Bronchial epithelial cell (primary cell): ENCODE results near the gene TRIM56. TPM values are rescaled to one million over a fixed set of nuclear protein-coding genes. Genes with fewer than 3 reads are reported as not detected.

Experiments used
- DNase-seq: peaks from one replicate; pipeline ENCODE4 v3.0.0-alpha.2; 2010; ENCODE audit warnings: low read depth
- FAIRE-seq: peaks from 2 replicates; lab custom pipeline; 2011; peaks lifted over from hg19 to GRCh38; lab: Jason Lieb, UNC
- H3K27me3 ChIP-seq: 2 replicates; pipeline ENCODE4 v1.5.1; 2011; ENCODE audit warnings: low read length; ENCODE audit not compliant: control insufficient read depth, insufficient read depth
- H3K36me3 ChIP-seq: 2 replicates; pipeline ENCODE4 v1.5.1; 2011; ENCODE audit warnings: low read length; ENCODE audit not compliant: control insufficient read depth, insufficient read depth
- H3K4me3 ChIP-seq: 2 replicates; pipeline ENCODE4 v1.5.1; 2011; ENCODE audit warnings: mild to moderate bottlenecking, low read depth, low read length, control low read depth
- total RNA-seq: library from RNA; depleted of rRNA; stranded (reverse); fragments of >200 nt; gene quantifications from 2 replicates; pipeline ENCODE4 v1.2.1, GENCODE V29; 2014
- TF ChIP-seq, protein P1 (sequence below): IDR thresholded peaks from 2 replicates; pipeline ENCODE4 v1.5.1; 2011; ENCODE audit warnings: mild to moderate bottlenecking, moderate library complexity, low read length, control low read depth, inconsistent platforms; ENCODE audit not compliant: insufficient read depth, severe bottlenecking

Gene TRIM56
- total RNA-seq, 1 donor from 2014 or later = 6.6 TPM

DNA sequence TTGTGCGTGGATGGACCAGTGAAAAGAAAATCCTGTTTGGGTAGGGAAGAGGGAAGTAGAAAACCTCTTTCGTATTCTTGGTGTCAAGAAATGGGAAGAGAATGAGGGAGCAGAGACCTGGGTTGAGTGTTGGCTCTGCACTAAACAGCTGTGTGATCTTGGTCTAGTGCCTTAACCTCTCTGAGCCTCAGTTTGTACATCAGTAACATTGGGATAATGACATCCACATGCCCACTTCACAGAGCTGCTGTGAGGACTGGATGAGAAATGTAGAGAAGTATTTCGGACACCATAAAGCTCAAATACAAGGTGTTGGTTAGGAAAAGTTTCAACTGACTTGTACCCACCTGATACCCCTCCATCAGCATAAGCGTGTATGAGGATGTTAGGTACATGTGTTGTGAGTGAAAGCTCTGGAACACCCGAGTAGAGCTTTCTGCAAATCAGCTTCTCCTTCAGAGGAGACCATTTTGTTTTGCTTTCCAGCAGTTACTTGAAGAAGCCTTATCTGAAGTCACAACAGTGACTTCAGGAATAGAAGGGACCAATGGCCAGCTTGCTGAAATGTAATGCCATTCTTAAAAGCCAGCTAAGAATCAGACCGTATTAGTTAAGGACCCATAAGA lies 11.2 kb downstream of the TRIM56 start:
- FAIRE-seq = peak; percentile 52
- H3K4me3 ChIP-seq = no peak overlapping the region
- no peaks in the 10 kb centered on the region for H3K27me3 ChIP-seq
- H3K36me3 ChIP-seq = no peaks in the 10 kb centered on the region
- no peak for DNase-seq
- TF ChIP-seq, protein P1, sequence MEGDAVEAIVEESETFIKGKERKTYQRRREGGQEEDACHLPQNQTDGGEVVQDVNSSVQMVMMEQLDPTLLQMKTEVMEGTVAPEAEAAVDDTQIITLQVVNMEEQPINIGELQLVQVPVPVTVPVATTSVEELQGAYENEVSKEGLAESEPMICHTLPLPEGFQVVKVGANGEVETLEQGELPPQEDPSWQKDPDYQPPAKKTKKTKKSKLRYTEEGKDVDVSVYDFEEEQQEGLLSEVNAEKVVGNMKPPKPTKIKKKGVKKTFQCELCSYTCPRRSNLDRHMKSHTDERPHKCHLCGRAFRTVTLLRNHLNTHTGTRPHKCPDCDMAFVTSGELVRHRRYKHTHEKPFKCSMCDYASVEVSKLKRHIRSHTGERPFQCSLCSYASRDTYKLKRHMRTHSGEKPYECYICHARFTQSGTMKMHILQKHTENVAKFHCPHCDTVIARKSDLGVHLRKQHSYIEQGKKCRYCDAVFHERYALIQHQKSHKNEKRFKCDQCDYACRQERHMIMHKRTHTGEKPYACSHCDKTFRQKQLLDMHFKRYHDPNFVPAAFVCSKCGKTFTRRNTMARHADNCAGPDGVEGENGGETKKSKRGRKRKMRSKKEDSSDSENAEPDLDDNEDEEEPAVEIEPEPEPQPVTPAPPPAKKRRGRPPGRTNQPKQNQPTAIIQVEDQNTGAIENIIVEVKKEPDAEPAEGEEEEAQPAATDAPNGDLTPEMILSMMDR = no peak

DNA sequence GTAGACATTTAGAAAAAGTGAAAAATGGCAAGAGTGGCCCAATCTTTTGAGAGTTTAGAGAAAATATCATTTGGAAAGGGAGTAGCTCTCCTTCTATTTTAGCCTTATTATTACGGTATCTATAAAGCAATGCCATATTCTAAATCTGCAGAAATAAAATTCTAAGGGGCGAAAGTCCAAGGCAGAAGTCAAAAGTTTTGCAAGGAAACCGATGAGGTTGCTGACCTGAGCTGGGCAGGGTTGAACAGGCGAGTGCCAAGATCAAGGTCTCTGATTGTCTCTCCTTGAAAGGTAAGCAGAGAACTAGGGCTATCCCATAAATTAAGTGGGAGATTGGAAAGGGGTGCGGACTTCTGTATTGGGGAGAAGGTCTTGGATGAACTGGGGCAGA lies 11.7 kb downstream of the TRIM56 start:
- H3K36me3 ChIP-seq = no peaks in the 10 kb centered on the region
- DNase-seq (no peak), FAIRE-seq (no peak)
- no peaks in the 10 kb centered on the region for H3K27me3 ChIP-seq
- no peak overlapping the region for H3K4me3 ChIP-seq
- TF ChIP-seq, protein P1 = no peak

DNA sequence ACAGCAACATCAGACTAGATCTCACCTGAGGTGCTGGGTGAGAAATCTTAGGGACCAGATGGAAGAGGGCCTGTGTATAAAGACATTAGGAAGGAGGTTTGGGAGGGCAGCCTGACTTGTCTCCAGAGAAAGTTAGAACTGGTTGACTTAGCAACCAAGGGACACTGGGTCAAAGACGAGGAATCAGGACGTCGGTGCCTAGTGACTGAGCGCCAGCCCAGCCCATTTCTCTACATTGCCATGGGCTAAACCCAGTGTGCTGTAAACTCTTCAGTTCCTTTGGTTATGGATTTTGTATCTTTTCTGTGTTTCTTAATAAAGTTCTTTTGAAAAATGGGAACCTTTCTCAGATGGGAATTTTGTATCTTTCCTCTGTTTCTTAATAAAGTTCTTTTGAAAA lies 12.3 kb downstream of the TRIM56 start:
- Histone ChIP-seq H3K27me3 (no peaks in the 10 kb centered on the region), H3K4me3 (no peak overlapping the region), H3K36me3 (no peaks in the 10 kb centered on the region)
- no peak for FAIRE-seq
- DNase-seq = no peak
- TF ChIP-seq, protein P1 = no peak

DNA sequence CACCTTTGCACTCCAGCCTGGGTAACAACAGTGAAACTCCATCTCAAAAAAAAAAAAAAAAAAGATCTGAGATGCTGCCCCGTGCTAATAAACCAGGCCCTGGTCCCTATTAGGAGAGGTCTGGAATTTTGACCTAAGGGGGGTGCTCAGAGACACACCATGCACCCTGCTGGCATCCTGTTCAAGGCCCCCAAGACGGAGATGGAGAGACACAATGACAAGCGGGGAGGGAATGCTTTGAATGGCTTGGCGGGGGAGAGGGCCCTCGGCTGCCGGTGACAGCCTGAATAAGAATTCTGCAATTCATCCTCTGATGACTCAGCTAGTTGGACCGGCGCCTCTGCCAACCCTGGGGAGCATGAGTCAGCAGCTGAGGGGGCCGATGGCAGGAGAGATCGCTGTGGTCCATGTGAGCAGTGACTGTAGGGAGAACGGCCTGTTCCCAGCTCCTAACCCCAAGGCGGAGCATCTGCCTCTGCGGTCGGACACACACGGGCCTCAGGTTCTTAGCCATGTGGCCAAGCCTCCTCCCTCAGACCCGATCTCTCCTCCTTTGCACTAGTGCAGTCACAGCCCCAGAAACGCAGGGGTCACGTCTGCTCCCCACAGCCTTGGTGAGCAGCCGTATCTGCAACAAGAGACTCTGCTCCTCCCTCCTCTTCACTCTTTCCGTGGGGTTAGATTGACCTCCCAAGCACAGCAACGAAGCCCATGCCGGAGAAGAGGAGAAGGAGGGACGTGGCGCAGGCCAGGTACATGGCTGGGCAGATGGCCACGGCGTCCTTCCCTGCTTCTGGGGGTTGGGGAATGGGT lies 14.9 kb downstream of the TRIM56 start:
- Histone ChIP-seq H3K27me3 (no peaks in the 10 kb centered on the region), H3K4me3 (no peak overlapping the region), H3K36me3 (no peaks in the 10 kb centered on the region)
- TF ChIP-seq, protein P1 = no peak
- FAIRE-seq (no peak), DNase-seq (peak; percentile 93)

DNA sequence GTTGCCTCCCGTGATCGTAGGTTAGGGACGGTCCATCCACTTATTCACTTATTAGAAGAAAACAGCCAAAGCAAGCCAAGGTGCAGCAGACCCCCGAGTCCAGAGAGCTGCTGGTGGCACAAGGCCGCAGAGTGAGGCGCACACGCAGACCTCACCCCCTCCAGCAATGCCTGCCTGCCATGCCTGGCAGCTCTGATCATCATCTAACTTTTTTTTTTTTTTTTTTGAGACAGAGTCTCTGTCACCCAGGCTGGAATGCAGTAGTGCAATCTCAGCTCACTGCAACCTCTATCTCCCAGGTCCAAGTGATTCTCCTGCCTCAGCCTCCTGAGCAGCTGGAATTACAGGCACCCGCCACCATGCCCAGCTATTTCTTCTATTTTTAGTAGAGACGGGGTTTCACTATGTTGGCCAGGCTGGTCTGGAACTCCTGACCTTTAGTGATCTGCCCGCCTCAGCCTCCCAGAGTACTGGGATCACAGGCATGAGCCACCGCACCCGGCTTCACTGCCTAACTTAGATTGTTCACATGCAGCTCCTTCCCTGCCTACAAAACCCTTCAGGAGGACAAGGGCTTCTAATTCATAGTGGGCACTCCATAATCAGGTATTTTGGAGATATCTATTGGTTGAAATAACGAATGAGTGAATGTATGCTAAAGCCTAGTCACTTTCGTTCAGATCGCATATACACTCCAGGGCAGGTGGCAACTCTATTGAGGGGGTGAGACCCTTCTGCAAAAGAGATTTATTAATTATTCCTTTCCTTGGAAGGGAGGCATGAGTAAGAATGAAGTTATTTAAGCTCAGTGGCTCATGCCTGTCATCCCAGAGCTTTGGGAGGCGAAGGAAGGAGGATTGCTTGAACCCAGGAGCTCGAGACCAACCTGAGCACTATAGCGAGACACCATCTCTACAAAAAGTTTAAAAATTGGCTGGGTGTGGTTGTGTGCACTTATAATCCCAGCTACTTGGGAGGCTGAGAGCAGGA lies 15.9 kb downstream of the TRIM56 start:
- FAIRE-seq = no peak
- H3K36me3 ChIP-seq = no peaks in the 10 kb centered on the region
- no peaks in the 10 kb centered on the region for H3K27me3 ChIP-seq
- DNase-seq = no peak
- no peak overlapping the region for H3K4me3 ChIP-seq
- TF ChIP-seq, protein P1 = no peak
